Mesenteric fat pad (tissue), 1 donor: Measurements from ENCODE around the gene MMP27. TPM values are rescaled to one million over a fixed set of nuclear protein-coding genes. Genes with fewer than 3 reads are reported as not detected.

Experiments used
- total RNA-seq: library from RNA; stranded (reverse); fragmentation: NEBNext Ultra II Directional; extraction: Animal tissue kit (Norgen Biotek cat#: 25700); gene quantifications from one replicate; pipeline ENCODE4 v1.2.1, GENCODE V29; 2021
- donor health status: DM: yes; HTN: yes; CAD: no.

The MMP27 gene
- total RNA-seq, 1 donor from 2014 or later: not detected

Other genes starting within 250 kb of the MMP27 start
- gene MMP7, start 175.0 kb downstream of the MMP27 start, total RNA-seq: 2.5 TPM
- gene MMP20, start 80.4 kb downstream of the MMP27 start, total RNA-seq: not detected
- gene MMP8, start 19.2 kb upstream of the MMP27 start, total RNA-seq: 2.6 TPM
- not detected for gene MMP10, start 74.9 kb upstream of the MMP27 start, total RNA-seq
- 0.26 TPM for gene MMP1, start 92.4 kb upstream of the MMP27 start, total RNA-seq
- gene MMP3, start 137.8 kb upstream of the MMP27 start, total RNA-seq: 1.5 TPM
- 0.29 TPM for gene MMP12, start 169.2 kb upstream of the MMP27 start, total RNA-seq
- gene MMP13, start 250.0 kb upstream of the MMP27 start, total RNA-seq: not detected